Measurements from ENCODE around the gene RNU1-3. TPM values are rescaled to one million over a fixed set of nuclear protein-coding genes. Genes with fewer than 3 reads are reported as not detected.
"Not testable (repeated sequence)": the region's sequence is repeated elsewhere in the genome, so short reads cannot be mapped to it uniquely, and the experiment has no call there.

Gene RNU1-3
- total RNA-seq, 1 donor from 2014 or later, result 1,356 TPM

DNA sequence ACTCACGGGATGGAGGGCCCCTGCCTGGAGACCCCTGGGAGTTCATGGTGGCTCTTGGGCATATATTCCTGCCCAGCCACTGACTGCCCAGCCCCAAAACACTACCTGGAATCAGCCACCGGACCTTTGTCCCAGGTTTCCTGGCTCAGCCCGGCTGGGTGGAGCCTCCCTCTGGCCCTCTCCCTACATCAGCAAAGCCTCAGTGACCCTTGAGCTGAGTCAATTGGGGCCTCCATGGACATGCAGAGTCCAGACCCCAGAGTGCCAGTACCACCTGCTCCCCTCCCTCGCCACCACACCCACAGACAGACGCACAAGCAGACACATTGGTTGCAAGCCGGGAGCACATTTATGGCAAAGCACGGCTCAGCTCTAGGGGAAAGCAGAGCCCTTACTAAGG lies 30.4 kb upstream of the RNU1-3 start:
- not testable (repeated sequence) for H3K4me1 ChIP-seq (ENCODE audit: insufficient read depth, low read length); DNase-seq (ENCODE audit: low read depth); FAIRE-seq; H3K27ac Mint-ChIP-seq (ENCODE audit: unreplicated experiment); H3K9ac ChIP-seq (ENCODE audit: low read length); H4K20me1 ChIP-seq (ENCODE audit: insufficient read depth, low read length); H3K9me3 ChIP-seq (ENCODE audit: insufficient read depth, low read depth, low read length); H3K36me3 ChIP-seq (ENCODE audit: insufficient read depth, low read length); H3K4me1 Mint-ChIP-seq (ENCODE audit: low read depth, unreplicated experiment); H3K27me3 Mint-ChIP-seq (ENCODE audit: low read depth, unreplicated experiment); H3K9me3 Mint-ChIP-seq (ENCODE audit: unreplicated experiment); H2AFZ ChIP-seq (ENCODE audit: low read depth, low read length); H3K4me3 Mint-ChIP-seq (ENCODE audit: unreplicated experiment); H3K4me2 ChIP-seq (ENCODE audit: low read length); H3K27me3 ChIP-seq (ENCODE audit: insufficient read depth, low read length); H3K27ac ChIP-seq (ENCODE audit: low read depth, low read length); H3K36me3 Mint-ChIP-seq (ENCODE audit: low read depth, unreplicated experiment); H3K79me2 ChIP-seq (ENCODE audit: insufficient read depth, low read length); H3K4me3 ChIP-seq (ENCODE audit: insufficient read depth, low read depth, low read length)

DNA sequence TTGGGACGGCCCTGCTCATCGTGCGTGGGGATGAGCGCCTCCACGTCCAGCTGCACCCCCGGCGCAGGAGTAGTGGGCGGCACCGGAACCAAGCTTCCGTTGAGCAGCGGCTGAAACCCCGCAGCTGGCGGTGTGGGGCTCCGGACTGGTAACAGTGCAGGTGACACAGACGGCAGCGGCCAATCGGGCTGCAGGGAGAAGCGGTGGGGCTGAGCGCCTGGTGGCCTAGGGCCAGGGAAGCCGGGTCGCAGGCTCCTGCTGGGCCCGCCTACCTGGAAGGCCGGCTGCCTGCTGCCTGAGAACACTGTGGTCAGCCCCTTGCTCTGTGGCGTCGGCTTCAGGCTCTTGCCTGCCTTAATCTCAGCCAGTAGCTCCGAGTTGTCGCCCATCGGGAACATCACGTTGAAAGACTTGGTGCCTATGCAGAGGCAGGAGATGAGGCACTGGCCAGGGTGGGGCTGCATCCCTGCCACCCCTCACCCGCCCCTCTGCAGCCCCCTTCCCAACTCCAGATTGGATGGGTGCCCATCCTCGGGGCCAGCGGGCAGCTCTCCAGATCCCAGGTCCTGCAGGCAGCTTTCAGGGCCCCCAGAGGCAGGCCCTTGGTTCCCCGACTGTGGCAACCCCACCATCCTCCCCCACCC lies 29.9 kb upstream of the RNU1-3 start:
- H3K27me3 ChIP-seq (ENCODE audit: insufficient read depth, low read length); H3K9ac ChIP-seq (ENCODE audit: low read length); H3K27ac ChIP-seq (ENCODE audit: low read depth, low read length); H3K36me3 ChIP-seq (ENCODE audit: insufficient read depth, low read length); H3K9me3 Mint-ChIP-seq (ENCODE audit: unreplicated experiment); H3K36me3 Mint-ChIP-seq (ENCODE audit: low read depth, unreplicated experiment); DNase-seq (ENCODE audit: low read depth); H3K4me1 ChIP-seq (ENCODE audit: insufficient read depth, low read length); H3K27me3 Mint-ChIP-seq (ENCODE audit: low read depth, unreplicated experiment); H3K27ac Mint-ChIP-seq (ENCODE audit: unreplicated experiment); FAIRE-seq; H3K4me3 Mint-ChIP-seq (ENCODE audit: unreplicated experiment); H3K79me2 ChIP-seq (ENCODE audit: insufficient read depth, low read length); H3K4me1 Mint-ChIP-seq (ENCODE audit: low read depth, unreplicated experiment); H2AFZ ChIP-seq (ENCODE audit: low read depth, low read length); H3K9me3 ChIP-seq (ENCODE audit: insufficient read depth, low read depth, low read length); H4K20me1 ChIP-seq (ENCODE audit: insufficient read depth, low read length); H3K4me2 ChIP-seq (ENCODE audit: low read length); H3K4me3 ChIP-seq (ENCODE audit: insufficient read depth, low read depth, low read length): not testable (repeated sequence)

DNA sequence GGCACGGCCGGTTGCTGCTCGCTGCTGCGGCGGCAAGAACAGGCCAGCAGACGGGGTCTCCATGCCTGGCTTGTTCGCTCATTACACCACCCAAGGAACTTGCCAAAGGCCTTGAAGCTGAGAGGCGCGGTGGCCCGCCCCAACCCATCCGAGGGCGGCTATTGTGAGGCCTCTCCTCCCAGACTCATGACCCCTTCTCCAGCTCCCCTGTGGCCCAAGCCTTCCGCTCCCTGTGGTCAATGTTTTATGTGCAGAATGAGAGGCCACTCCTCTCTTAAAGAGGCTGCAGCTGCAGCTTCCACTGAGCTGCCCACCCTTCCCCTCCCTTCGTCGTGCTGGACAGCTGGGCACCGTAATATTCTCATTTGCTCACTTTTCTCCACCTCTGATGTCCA lies 27.6 kb upstream of the RNU1-3 start:
- H3K4me3 Mint-ChIP-seq (ENCODE audit: unreplicated experiment); H3K9me3 Mint-ChIP-seq (ENCODE audit: unreplicated experiment); H3K4me3 ChIP-seq (ENCODE audit: insufficient read depth, low read depth, low read length); DNase-seq (ENCODE audit: low read depth); H4K20me1 ChIP-seq (ENCODE audit: insufficient read depth, low read length); H3K27me3 ChIP-seq (ENCODE audit: insufficient read depth, low read length); H3K9ac ChIP-seq (ENCODE audit: low read length); H3K27ac Mint-ChIP-seq (ENCODE audit: unreplicated experiment); H3K36me3 Mint-ChIP-seq (ENCODE audit: low read depth, unreplicated experiment); H3K79me2 ChIP-seq (ENCODE audit: insufficient read depth, low read length); H3K36me3 ChIP-seq (ENCODE audit: insufficient read depth, low read length); FAIRE-seq; H3K4me1 Mint-ChIP-seq (ENCODE audit: low read depth, unreplicated experiment); H3K27me3 Mint-ChIP-seq (ENCODE audit: low read depth, unreplicated experiment); H2AFZ ChIP-seq (ENCODE audit: low read depth, low read length); H3K9me3 ChIP-seq (ENCODE audit: insufficient read depth, low read depth, low read length); H3K27ac ChIP-seq (ENCODE audit: low read depth, low read length); H3K4me2 ChIP-seq (ENCODE audit: low read length); H3K4me1 ChIP-seq (ENCODE audit: insufficient read depth, low read length): not testable (repeated sequence)

DNA sequence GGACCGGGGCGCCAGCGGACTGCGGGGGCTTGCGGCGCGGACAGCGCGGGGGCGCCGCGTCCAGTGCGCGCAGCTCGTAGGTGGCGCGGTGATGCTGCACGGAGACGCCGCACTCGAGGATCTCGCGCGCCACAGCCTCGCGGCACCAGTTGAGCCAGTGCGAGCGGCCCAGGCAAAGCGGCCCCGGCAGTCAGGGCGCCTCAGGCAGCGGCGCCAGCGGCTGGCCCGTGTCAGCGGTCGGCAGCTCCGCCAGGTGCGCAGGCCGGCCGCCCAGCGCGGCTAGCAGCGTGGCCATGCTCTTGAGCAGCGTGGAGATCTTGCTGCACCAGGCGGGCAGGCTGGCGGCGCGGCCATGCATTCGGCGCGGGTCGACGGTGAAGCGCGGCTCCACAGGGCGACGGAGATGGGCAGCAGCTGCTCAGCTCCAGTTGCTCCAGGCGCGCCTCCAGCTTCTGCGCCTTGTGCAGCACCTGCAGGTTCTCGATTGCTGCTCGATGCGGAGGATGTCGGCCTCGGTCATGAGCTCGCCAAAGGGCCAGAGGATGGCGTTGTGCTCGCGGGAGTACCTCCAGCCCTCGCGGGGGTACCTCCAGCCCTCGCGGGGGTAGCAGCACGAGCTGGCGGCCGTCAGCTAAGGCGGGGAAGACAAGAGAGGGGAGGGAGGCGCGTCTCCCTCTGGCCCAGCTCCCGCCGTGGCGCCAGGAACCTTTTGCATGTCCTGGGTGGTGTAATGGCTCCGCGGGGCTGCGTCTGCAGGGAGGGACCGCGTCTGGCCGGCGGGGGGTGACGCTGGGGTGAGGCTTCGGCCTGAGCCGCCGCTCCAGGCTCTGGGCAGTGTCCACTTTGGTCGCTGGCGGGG lies 26.9 kb upstream of the RNU1-3 start:
- not testable (repeated sequence) for H3K9me3 Mint-ChIP-seq (ENCODE audit: unreplicated experiment); H3K4me3 ChIP-seq (ENCODE audit: insufficient read depth, low read depth, low read length); H3K9me3 ChIP-seq (ENCODE audit: insufficient read depth, low read depth, low read length); H3K27me3 ChIP-seq (ENCODE audit: insufficient read depth, low read length); H3K4me3 Mint-ChIP-seq (ENCODE audit: unreplicated experiment); H3K27ac ChIP-seq (ENCODE audit: low read depth, low read length); H3K9ac ChIP-seq (ENCODE audit: low read length); H3K79me2 ChIP-seq (ENCODE audit: insufficient read depth, low read length); DNase-seq (ENCODE audit: low read depth); H3K4me1 Mint-ChIP-seq (ENCODE audit: low read depth, unreplicated experiment); H3K4me2 ChIP-seq (ENCODE audit: low read length); H3K36me3 Mint-ChIP-seq (ENCODE audit: low read depth, unreplicated experiment); H3K27ac Mint-ChIP-seq (ENCODE audit: unreplicated experiment); H3K4me1 ChIP-seq (ENCODE audit: insufficient read depth, low read length); H3K36me3 ChIP-seq (ENCODE audit: insufficient read depth, low read length); H4K20me1 ChIP-seq (ENCODE audit: insufficient read depth, low read length); H2AFZ ChIP-seq (ENCODE audit: low read depth, low read length); FAIRE-seq; H3K27me3 Mint-ChIP-seq (ENCODE audit: low read depth, unreplicated experiment)

DNA sequence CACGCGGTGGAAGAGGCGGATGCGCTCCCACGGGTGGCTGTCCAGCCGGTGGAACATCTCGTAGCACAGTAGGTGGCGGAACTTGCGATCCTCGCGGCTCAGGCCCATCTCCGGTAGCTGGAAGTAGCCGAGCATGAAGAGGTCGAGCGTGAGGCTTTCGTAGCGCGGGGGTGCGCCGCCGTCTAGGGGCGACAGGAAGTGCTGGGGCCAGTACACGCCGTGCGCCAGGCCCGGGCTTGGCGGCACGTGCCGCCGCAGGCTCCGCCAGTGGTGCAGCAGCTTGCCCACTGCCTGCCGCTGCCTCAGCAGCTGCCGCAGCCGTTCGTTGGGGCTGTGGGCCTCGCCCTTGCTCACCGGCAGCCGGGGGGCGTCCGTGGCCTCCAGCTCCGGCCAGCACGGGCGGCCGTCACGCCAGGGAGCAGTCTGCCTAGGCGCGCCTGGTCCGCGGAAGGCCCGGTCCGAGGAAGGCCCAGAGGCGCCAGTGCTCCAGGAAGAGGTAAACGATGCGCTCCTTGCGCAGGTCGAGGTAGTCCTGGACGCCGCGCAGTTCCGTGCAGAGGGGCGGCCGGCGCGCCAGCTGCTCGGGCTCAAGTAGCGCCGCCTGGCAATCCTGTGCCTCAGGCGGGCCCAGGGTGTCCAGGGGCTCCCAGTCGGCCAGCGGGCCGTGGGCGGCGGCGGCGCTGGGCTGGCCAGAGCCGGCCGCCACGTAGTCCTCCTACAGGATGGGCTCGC lies 26.1 kb upstream of the RNU1-3 start:
- not testable (repeated sequence) for H2AFZ ChIP-seq (ENCODE audit: low read depth, low read length); H3K27ac ChIP-seq (ENCODE audit: low read depth, low read length); H3K4me1 ChIP-seq (ENCODE audit: insufficient read depth, low read length); H4K20me1 ChIP-seq (ENCODE audit: insufficient read depth, low read length); H3K79me2 ChIP-seq (ENCODE audit: insufficient read depth, low read length); H3K27me3 ChIP-seq (ENCODE audit: insufficient read depth, low read length); FAIRE-seq; H3K27me3 Mint-ChIP-seq (ENCODE audit: low read depth, unreplicated experiment); DNase-seq (ENCODE audit: low read depth); H3K4me3 Mint-ChIP-seq (ENCODE audit: unreplicated experiment); H3K36me3 Mint-ChIP-seq (ENCODE audit: low read depth, unreplicated experiment); H3K27ac Mint-ChIP-seq (ENCODE audit: unreplicated experiment); H3K4me1 Mint-ChIP-seq (ENCODE audit: low read depth, unreplicated experiment); H3K4me2 ChIP-seq (ENCODE audit: low read length); H3K9me3 ChIP-seq (ENCODE audit: insufficient read depth, low read depth, low read length); H3K36me3 ChIP-seq (ENCODE audit: insufficient read depth, low read length); H3K4me3 ChIP-seq (ENCODE audit: insufficient read depth, low read depth, low read length); H3K9me3 Mint-ChIP-seq (ENCODE audit: unreplicated experiment); H3K9ac ChIP-seq (ENCODE audit: low read length)
